HUES64 (cell line): Measurements from ENCODE around the gene ASPSCR1.
"Not testable (repeated sequence)": the region's sequence is repeated elsewhere in the genome, so short reads cannot be mapped to it uniquely, and the experiment has no call there.

Experiments
- H3K27ac ChIP-seq: 2 replicates; pipeline ENCODE4 v1.7.0; 2013; ENCODE audit warnings: low read depth, low read length, inconsistent platforms
- H3K27me3 ChIP-seq: 2 replicates; pipeline ENCODE4 v1.6.1; 2013; ENCODE audit warnings: mild to moderate bottlenecking, low read length; ENCODE audit not compliant: insufficient read depth
- H3K36me3 ChIP-seq: 2 replicates; pipeline ENCODE4 v1.6.1; 2013; ENCODE audit warnings: mild to moderate bottlenecking, low read length; ENCODE audit not compliant: insufficient read depth
- H3K4me1 ChIP-seq: 2 replicates; pipeline ENCODE4 v1.6.1; 2013; ENCODE audit warnings: mild to moderate bottlenecking, low read length, moderate library complexity; ENCODE audit not compliant: insufficient read depth
- H3K4me3 ChIP-seq: 2 replicates; pipeline ENCODE4 v1.5.1; 2013; ENCODE audit warnings: mild to moderate bottlenecking, low read length, moderate library complexity
- H3K9ac ChIP-seq: 2 replicates; pipeline ENCODE4 v1.6.1; 2013; ENCODE audit warnings: mild to moderate bottlenecking, low read depth, low read length
- H3K9me3 ChIP-seq: 2 replicates; pipeline ENCODE4 v1.6.1; 2013; ENCODE audit warnings: low read depth, low read length; ENCODE audit not compliant: insufficient read depth
- WGBS: fragments of 150-250, 120-280 bp; methylation state at CpG from one replicate; pipeline ENCODE4 v1.1.7; 2013; ENCODE audit warnings: missing lambda C conversion rate; 5-methylcytosine and 5-hydroxymethylcytosine counted together

ASPSCR1 gene

GRCh38 chr17:82035956-82036633 lies 58.7 kb downstream of the ASPSCR1 start:
- WGBS: 92% methylated on average over 20 of the region's 20 CpGs
- H3K27me3 ChIP-seq: no peaks in the 10 kb centered on the region
- no peak overlapping the region for H3K9ac ChIP-seq
- peaks cover 9% of the 10 kb centered on the region; the same call in 1 of the 2 replicates for H3K4me1 ChIP-seq
- H3K9me3 ChIP-seq: no peaks in the 10 kb centered on the region
- no peak overlapping the region for H3K27ac ChIP-seq
- no peaks in the 10 kb centered on the region for H3K36me3 ChIP-seq
- peak overlapping the region; percentile 74 for H3K4me3 ChIP-seq

GRCh38 chr17:82036634-82037091 lies 59.2 kb downstream of the ASPSCR1 start:
- Histone ChIP-seq H3K27me3 (no peaks in the 10 kb centered on the region), H3K36me3 (no peaks in the 10 kb centered on the region), H3K4me3 (peak overlapping the region; percentile 74), H3K9me3 (no peaks in the 10 kb centered on the region), H3K4me1 (peaks cover 9% of the 10 kb centered on the region; the same call in 1 of the 2 replicates), H3K27ac (no peak overlapping the region), H3K9ac (peak overlapping the region; percentile 73)
- whole genome bisulfite sequencing: 59% methylated on average over 23 of the region's 23 CpGs

- peaks cover 9% of the 10 kb centered on the region; the same call in 1 of the 2 replicates for H3K4me1 ChIP-seq
- H3K27me3 ChIP-seq: no peaks in the 10 kb centered on the region
- peak within 1 kb of the TSS; percentile 71; the same call in 1 of the 2 replicates for H3K27ac ChIP-seq
- H3K36me3 ChIP-seq: no peaks in the 10 kb centered on the region
- H3K9me3 ChIP-seq: no peaks in the 10 kb centered on the region
- H3K9ac ChIP-seq: peak within 1 kb of the TSS; percentile 73
- peak within 1 kb of the TSS; percentile 74 for H3K4me3 ChIP-seq
- WGBS: under 1% methylated on average over 92 of the region's 92 CpGs
These were observed 59.9 kb downstream of the ASPSCR1 start, which contains the start of gene DCXR for GRCh38 chr17:82037092-82037888. DCXR (minus strand) TSS chr17:82037697; CDS start chr17:82037682, 15 bp downstream.

GRCh38 chr17:82037889-82038195 lies 60.4 kb downstream of the ASPSCR1 start:
- Histone ChIP-seq H3K27ac (no peak overlapping the region; the same call in 1 of the 2 replicates), H3K36me3 (no peaks in the 10 kb centered on the region), H3K4me3 (peak overlapping the region; percentile 74), H3K27me3 (no peaks in the 10 kb centered on the region), H3K9me3 (no peaks in the 10 kb centered on the region), H3K4me1 (peaks cover 3% of the 10 kb centered on the region; the same call in 1 of the 2 replicates), H3K9ac (no peak overlapping the region)
- 26% methylated on average over 10 of the region's 10 CpGs for WGBS

- H3K36me3 ChIP-seq, H3K27ac ChIP-seq, H3K9ac ChIP-seq, H3K4me3 ChIP-seq, H3K9me3 ChIP-seq, H3K27me3 ChIP-seq: not testable (repeated sequence)
- 93% methylated on average over 16 of the region's 16 CpGs for WGBS
- H3K4me1 ChIP-seq: peaks cover 10% of the 10 kb centered on the region
These were observed 61.5 kb downstream of the ASPSCR1 start for GRCh38 chr17:82038796-82039409.

- no peaks in the 10 kb centered on the region for H3K36me3 ChIP-seq
These were observed 62.4 kb downstream of the ASPSCR1 start for GRCh38 chr17:82039695-82040299.

GRCh38 chr17:82041144-82041814 lies 63.9 kb downstream of the ASPSCR1 start:
- H3K9ac ChIP-seq: no peak overlapping the region
- H3K36me3 ChIP-seq: no peaks in the 10 kb centered on the region
- no peaks in the 10 kb centered on the region for H3K9me3 ChIP-seq
- no peak overlapping the region for H3K27ac ChIP-seq
- H3K27me3 ChIP-seq: no peaks in the 10 kb centered on the region
- 69% methylated on average over 17 of the region's 17 CpGs for whole genome bisulfite sequencing
- H3K4me1 ChIP-seq: peaks cover 10% of the 10 kb centered on the region
- H3K4me3 ChIP-seq: no peak overlapping the region

More at GRCh38 chr17:82039695-82040299, 62.4 kb downstream of the ASPSCR1 start:
- no peak overlapping the region for H3K4me3 ChIP-seq
- no peak overlapping the region for H3K9ac ChIP-seq
- WGBS: 96% methylated on average over 8 of the region's 8 CpGs
- peaks cover 10% of the 10 kb centered on the region for H3K4me1 ChIP-seq
- H3K27me3 ChIP-seq: no peaks in the 10 kb centered on the region
- H3K9me3 ChIP-seq: no peaks in the 10 kb centered on the region
- no peak overlapping the region for H3K27ac ChIP-seq

- no peaks in the 10 kb centered on the region for H3K9me3 ChIP-seq
- no peak overlapping the region for H3K27ac ChIP-seq
- no peak overlapping the region for H3K9ac ChIP-seq
- no peak overlapping the region for H3K4me3 ChIP-seq
- peaks cover 12% of the 10 kb centered on the region; the same call in 1 of the 2 replicates for H3K36me3 ChIP-seq
- H3K27me3 ChIP-seq: no peaks in the 10 kb centered on the region
- H3K4me1 ChIP-seq: peaks cover 10% of the 10 kb centered on the region
- WGBS: 95% methylated on average over 9 of the region's 9 CpGs
These were observed 65.2 kb downstream of the ASPSCR1 start for GRCh38 chr17:82042649-82043048.

GRCh38 chr17:82043507-82043906 lies 66.1 kb downstream of the ASPSCR1 start:
- H3K27ac ChIP-seq: no peak overlapping the region
- peaks cover 7% of the 10 kb centered on the region for H3K4me1 ChIP-seq
- no peak overlapping the region for H3K9ac ChIP-seq
- peaks cover 17% of the 10 kb centered on the region for H3K36me3 ChIP-seq
- no peak overlapping the region for H3K4me3 ChIP-seq
- no peaks in the 10 kb centered on the region for H3K9me3 ChIP-seq
- 60% methylated on average over 16 of the region's 16 CpGs for WGBS
- no peaks in the 10 kb centered on the region for H3K27me3 ChIP-seq

- H3K27me3 ChIP-seq: no peaks in the 10 kb centered on the region
- 94% methylated on average over 14 of the region's 14 CpGs for WGBS
- no peak overlapping the region for H3K27ac ChIP-seq
- H3K4me1 ChIP-seq: peaks cover 7% of the 10 kb centered on the region
- peaks cover 29% of the 10 kb centered on the region for H3K36me3 ChIP-seq
- no peak overlapping the region for H3K4me3 ChIP-seq
- no peaks in the 10 kb centered on the region for H3K9me3 ChIP-seq
- H3K9ac ChIP-seq: no peak overlapping the region
These were observed 68.6 kb downstream of the ASPSCR1 start for GRCh38 chr17:82045936-82046484.
